Immature natural killer cell (primary cell): ENCODE measurements around the gene EPYC. TPM values are rescaled to one million over a fixed set of nuclear protein-coding genes. Genes with fewer than 3 reads are reported as not detected.

ENCODE experiments used
- DNase-seq, 3 donors: peaks; one replicate each; pipeline ENCODE4 v3.0.0; 2022; ENCODE audit warnings: mixed read lengths in 1 of 3
- H3K27ac Mint-ChIP-seq, 6 donors: one replicate each; pipeline ENCODE4 v1.8.0; 2020; ENCODE audit warnings: mixed read lengths in 6 of 6, mild to moderate bottlenecking in 5 of 6, inconsistent platforms in 4 of 6, moderate library complexity in 3 of 6
- H3K27me3 Mint-ChIP-seq, 3 donors: one replicate each; pipeline ENCODE4 v1.8.0; 2020 to 2021; ENCODE audit warnings: low read depth in 3 of 3, mild to moderate bottlenecking in 3 of 3, mixed read lengths in 3 of 3, moderate library complexity in 3 of 3, inconsistent platforms in 1 of 3
- H3K36me3 Mint-ChIP-seq, 3 donors: one replicate each; pipeline ENCODE4 v1.8.0; 2020; ENCODE audit warnings: mixed read lengths in 3 of 3, inconsistent platforms in 2 of 3, mild to moderate bottlenecking in 2 of 3
- H3K4me1 Mint-ChIP-seq, 2 donors: one replicate each; pipeline ENCODE4 v1.8.0; 2020; ENCODE audit warnings: inconsistent platforms in 2 of 2, mild to moderate bottlenecking in 2 of 2, mixed read lengths in 2 of 2, moderate library complexity in 1 of 2
- H3K4me3 Mint-ChIP-seq, 5 donors: one replicate each; pipeline ENCODE4 v1.8.0; 2020; ENCODE audit warnings: mild to moderate bottlenecking in 5 of 5, mixed read lengths in 5 of 5, inconsistent platforms in 3 of 5, moderate library complexity in 3 of 5
- H3K9me3 Mint-ChIP-seq, 6 donors: one replicate each; pipeline ENCODE4 v1.8.0; 2020; ENCODE audit warnings: mild to moderate bottlenecking in 6 of 6, mixed read lengths in 6 of 6, inconsistent platforms in 4 of 6, moderate library complexity in 3 of 6
- polyA plus RNA-seq, 3 donors: library from polyadenylated mRNA; unstranded; fragments of 300-500 nt; fragmentation: Illumina TruSeq; gene quantifications; one replicate each; pipeline ENCODE4 v1.2.3, GENCODE V29; 2021

The EPYC gene
- polyA plus RNA-seq, 3 donors from 2014 or later, result not detected

GRCh38 chr12:90982170-90982569 lies 22.6 kb downstream of the EPYC start:
- Mint-ChIP-seq H3K4me3 (no peak overlapping the region), H3K9me3 (no peaks in the 10 kb centered on the region), H3K4me1 (no peaks in the 10 kb centered on the region), H3K27ac (no peak overlapping the region), H3K27me3 (peaks cover 0 to 3% (median 2%) of the 10 kb centered on the region in 3 donors), H3K36me3 (no peaks in the 10 kb centered on the region)
- DNase-seq, result no peak

DNA sequence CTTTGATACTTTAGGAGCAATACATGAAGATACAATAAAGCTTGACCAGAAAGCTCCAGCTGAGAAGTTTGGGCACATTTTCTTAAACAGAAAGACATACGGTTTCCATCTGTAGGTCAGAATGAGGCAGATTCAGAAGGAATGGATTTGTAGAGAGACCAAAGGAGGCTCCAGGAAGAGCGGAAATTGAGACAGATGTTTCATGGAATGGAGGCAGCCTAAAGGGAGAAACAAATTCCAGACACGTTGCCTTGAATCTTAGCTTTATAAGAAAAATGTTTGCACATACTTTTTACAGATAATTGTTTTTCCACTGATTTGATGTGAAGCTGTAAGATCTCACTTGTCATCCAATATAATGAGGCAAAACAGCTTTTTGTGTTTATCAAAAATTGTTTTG lies 24.8 kb downstream of the EPYC start:
- Mint-ChIP-seq H3K4me3 (no peak overlapping the region), H3K27ac (no peak overlapping the region), H3K36me3 (no peaks in the 10 kb centered on the region), H3K9me3 (no peaks in the 10 kb centered on the region), H3K27me3 (peaks cover 0 to 3% (median 2%) of the 10 kb centered on the region in 3 donors), H3K4me1 (no peaks in the 10 kb centered on the region)
- DNase-seq, result no peak

DNA sequence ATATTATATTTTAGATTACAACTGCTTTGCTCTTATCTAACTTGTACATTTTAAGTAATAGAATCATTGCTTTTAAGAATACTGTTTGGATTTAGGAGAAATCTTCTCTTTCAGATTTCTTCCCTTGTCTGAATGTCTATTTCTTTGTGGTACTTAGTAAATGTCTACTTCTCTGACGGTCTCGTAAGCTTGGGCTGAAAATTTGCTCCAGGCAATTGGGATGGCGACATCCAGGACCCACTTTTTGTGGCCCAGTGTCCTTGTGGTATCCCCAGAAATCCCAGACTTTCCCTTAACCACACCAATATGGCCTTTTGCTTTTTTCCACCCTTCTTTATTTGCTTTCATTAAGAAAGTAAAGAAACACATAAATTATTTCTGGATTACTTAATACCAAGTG lies 25.8 kb downstream of the EPYC start:
- Mint-ChIP-seq H3K4me1 (no peaks in the 10 kb centered on the region), H3K27me3 (peaks cover 0 to under 1% (median 0%) of the 10 kb centered on the region in 3 donors), H3K27ac (no peak overlapping the region), H3K4me3 (no peak overlapping the region), H3K36me3 (no peaks in the 10 kb centered on the region), H3K9me3 (no peaks in the 10 kb centered on the region)
- no peak for DNase-seq

- H3K4me1 Mint-ChIP-seq, result no peaks in the 10 kb centered on the region
- H3K36me3 Mint-ChIP-seq, result no peaks in the 10 kb centered on the region
- no peak overlapping the region for H3K4me3 Mint-ChIP-seq
- no peak overlapping the region for H3K27ac Mint-ChIP-seq
- no peak for DNase-seq
- H3K27me3 Mint-ChIP-seq, result no peaks in the 10 kb centered on the region
- no peaks in the 10 kb centered on the region for H3K9me3 Mint-ChIP-seq
Observed at GRCh38 chr12:90978117-90978770, 26.5 kb downstream of the EPYC start.

GRCh38 chr12:90977224-90977623 lies 27.5 kb downstream of the EPYC start:
- Mint-ChIP-seq H3K27ac (no peak overlapping the region), H3K36me3 (no peaks in the 10 kb centered on the region), H3K4me1 (no peaks in the 10 kb centered on the region), H3K4me3 (no peak overlapping the region), H3K27me3 (no peaks in the 10 kb centered on the region), H3K9me3 (no peaks in the 10 kb centered on the region)
- DNase-seq, result no peak

GRCh38 chr12:90974286-90974685 lies 30.5 kb downstream of the EPYC start:
- no peaks in the 10 kb centered on the region for H3K9me3 Mint-ChIP-seq
- peaks cover 0 to 6% (median 2%) of the 10 kb centered on the region in 3 donors for H3K27me3 Mint-ChIP-seq
- no peak for DNase-seq
- no peak overlapping the region for H3K4me3 Mint-ChIP-seq
- H3K4me1 Mint-ChIP-seq, result no peaks in the 10 kb centered on the region
- no peaks in the 10 kb centered on the region for H3K36me3 Mint-ChIP-seq
- no peak overlapping the region for H3K27ac Mint-ChIP-seq

GRCh38 chr12:90972226-90972625 lies 32.5 kb downstream of the EPYC start:
- H3K27me3 Mint-ChIP-seq, result peaks cover 0 to 8% (median 2%) of the 10 kb centered on the region in 3 donors
- H3K4me1 Mint-ChIP-seq, result no peaks in the 10 kb centered on the region
- no peak overlapping the region for H3K27ac Mint-ChIP-seq
- no peak overlapping the region for H3K4me3 Mint-ChIP-seq
- no peak for DNase-seq
- no peaks in the 10 kb centered on the region for H3K9me3 Mint-ChIP-seq
- H3K36me3 Mint-ChIP-seq, result no peaks in the 10 kb centered on the region

DNA sequence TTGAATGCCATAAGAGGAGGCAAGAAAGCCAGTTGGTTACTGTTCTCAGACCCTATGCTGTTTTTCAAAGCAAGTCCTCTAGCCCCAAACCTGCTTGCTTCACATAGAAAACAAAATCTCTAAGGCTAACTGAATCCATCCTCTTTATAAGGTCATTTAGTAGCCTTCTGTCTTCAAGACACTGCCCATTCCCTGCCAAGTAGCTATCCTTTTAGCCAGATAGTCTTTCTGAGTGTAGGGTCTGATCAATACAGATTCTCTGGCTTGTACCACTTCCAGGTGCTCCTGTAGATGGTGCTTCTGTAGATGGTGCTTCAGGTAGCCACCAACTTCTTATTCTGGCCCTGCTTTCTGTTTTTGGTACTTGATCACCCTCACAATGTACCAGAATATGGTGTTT lies 33.9 kb downstream of the EPYC start:
- no peaks in the 10 kb centered on the region for H3K4me1 Mint-ChIP-seq
- H3K9me3 Mint-ChIP-seq, result no peaks in the 10 kb centered on the region
- no peaks in the 10 kb centered on the region for H3K36me3 Mint-ChIP-seq
- H3K27ac Mint-ChIP-seq, result no peak overlapping the region
- no peak for DNase-seq
- no peak overlapping the region for H3K4me3 Mint-ChIP-seq
- H3K27me3 Mint-ChIP-seq, result peaks cover 0 to 8% (median 2%) of the 10 kb centered on the region in 3 donors

DNA sequence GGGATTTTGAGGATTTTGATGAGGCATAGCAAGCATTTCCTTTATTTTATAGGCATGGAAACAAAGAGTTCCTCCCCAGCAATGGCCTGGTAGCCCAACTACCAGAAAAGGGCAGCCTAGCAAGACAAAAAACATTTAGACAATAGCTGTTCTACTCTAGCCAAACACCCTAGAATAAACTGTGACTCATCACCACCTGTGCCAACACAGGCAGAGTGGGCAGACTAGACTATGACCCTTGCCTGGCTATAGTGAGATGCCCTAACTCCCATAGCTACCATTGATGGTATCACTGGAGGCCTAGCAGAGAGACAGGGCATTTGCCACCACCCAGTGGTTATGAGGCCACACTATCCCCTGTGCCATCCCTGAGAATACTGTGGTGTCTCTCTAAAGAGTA lies 34.3 kb downstream of the EPYC start:
- H3K4me1 Mint-ChIP-seq, result no peaks in the 10 kb centered on the region
- no peaks in the 10 kb centered on the region for H3K36me3 Mint-ChIP-seq
- no peak for DNase-seq

GRCh38 chr12:90969851-90970250 lies 34.9 kb downstream of the EPYC start:
- Mint-ChIP-seq H3K27ac (no peak overlapping the region), H3K36me3 (no peaks in the 10 kb centered on the region), H3K4me1 (no peaks in the 10 kb centered on the region), H3K9me3 (no peaks in the 10 kb centered on the region), H3K4me3 (no peak overlapping the region), H3K27me3 (peaks cover 0 to 8% (median 2%) of the 10 kb centered on the region in 3 donors)
- DNase-seq, result no peak

More for the DNA sequence above, 34.3 kb downstream of the EPYC start:
- Mint-ChIP-seq H3K9me3 (no peaks in the 10 kb centered on the region), H3K27ac (no peak overlapping the region), H3K27me3 (peaks cover 0 to 8% (median 2%) of the 10 kb centered on the region in 3 donors), H3K4me3 (no peak overlapping the region)

DNA sequence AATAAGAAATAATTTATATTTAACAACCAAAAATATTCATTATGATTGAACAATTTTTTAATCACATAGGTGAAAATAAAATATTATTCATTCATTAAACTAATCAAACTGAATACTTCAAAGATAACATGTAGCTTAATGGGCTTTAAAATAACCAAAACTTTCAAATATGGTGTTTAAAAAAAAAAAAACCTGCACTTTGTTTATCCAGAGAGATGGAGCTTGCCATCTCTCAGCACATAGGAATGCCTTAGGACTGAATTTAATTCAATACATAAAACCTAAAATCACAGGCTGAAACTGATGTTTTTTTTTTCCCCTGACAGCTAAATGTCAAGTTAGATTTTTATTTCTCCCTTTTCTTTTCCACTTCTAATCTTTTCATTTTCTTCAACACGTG lies 35.4 kb downstream of the EPYC start:
- H3K4me3 Mint-ChIP-seq, result no peak overlapping the region
- H3K9me3 Mint-ChIP-seq, result no peaks in the 10 kb centered on the region
- peaks cover 0 to 8% (median 5%) of the 10 kb centered on the region in 3 donors for H3K27me3 Mint-ChIP-seq
- DNase-seq, result no peak
- H3K27ac Mint-ChIP-seq, result no peak overlapping the region
- no peaks in the 10 kb centered on the region for H3K4me1 Mint-ChIP-seq
- H3K36me3 Mint-ChIP-seq, result no peaks in the 10 kb centered on the region

DNA sequence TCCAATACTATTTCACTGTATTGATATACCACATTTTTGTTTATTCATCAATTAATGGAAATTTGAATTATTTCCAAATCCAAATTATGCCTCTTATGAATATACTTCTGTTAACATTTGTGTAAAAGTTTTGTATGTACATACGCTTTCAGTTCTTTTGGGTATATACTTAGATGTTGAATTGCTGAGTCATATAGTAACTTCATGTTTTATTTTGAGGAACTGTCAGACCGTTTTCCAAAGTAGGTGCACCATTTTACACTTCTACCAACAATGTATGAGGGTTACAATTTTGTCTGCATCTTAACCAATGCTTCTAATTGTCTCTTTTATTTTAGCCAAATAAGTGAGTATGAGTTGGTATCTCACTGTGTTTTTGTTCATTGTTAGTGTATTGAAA lies 39.6 kb downstream of the EPYC start:
- H3K4me1 Mint-ChIP-seq, result no peaks in the 10 kb centered on the region
- no peak for DNase-seq
- H3K27me3 Mint-ChIP-seq, result peaks cover 0 to 8% (median 5%) of the 10 kb centered on the region in 3 donors
- no peak overlapping the region for H3K27ac Mint-ChIP-seq
- H3K36me3 Mint-ChIP-seq, result no peaks in the 10 kb centered on the region
- H3K9me3 Mint-ChIP-seq, result no peaks in the 10 kb centered on the region
- H3K4me3 Mint-ChIP-seq, result no peak overlapping the region

DNA sequence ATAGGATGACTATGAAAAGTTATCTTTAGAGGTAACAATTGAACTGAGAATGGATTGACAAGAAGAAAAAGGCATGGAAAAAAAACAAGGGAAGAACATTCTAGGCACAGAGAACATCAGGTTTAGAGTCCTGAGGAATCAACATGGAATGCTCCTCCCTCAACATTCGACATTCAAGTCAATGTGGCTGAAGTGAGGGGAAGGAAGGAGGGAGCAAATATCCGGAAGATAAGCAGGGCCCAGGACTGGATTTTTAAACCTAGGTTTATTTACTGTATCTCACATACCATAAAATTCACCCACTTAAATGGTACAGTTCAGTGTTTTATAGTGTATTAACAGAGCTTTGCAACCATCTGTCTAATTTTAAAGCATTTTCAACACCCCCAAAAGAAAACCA lies 40.2 kb downstream of the EPYC start:
- Mint-ChIP-seq H3K27me3 (peaks cover 0 to 4% (median 3%) of the 10 kb centered on the region in 3 donors), H3K27ac (no peak overlapping the region), H3K4me3 (no peak overlapping the region), H3K4me1 (no peaks in the 10 kb centered on the region), H3K36me3 (no peaks in the 10 kb centered on the region), H3K9me3 (no peaks in the 10 kb centered on the region)
- DNase-seq, result no peak

- Mint-ChIP-seq H3K27me3 (peaks cover 0 to 3% (median 2%) of the 10 kb centered on the region in 3 donors), H3K36me3 (no peaks in the 10 kb centered on the region), H3K4me3 (no peak overlapping the region), H3K27ac (no peak overlapping the region), H3K4me1 (no peaks in the 10 kb centered on the region), H3K9me3 (no peaks in the 10 kb centered on the region)
- no peak for DNase-seq
Observed at GRCh38 chr12:90963946-90964345, 40.8 kb downstream of the EPYC start.

DNA sequence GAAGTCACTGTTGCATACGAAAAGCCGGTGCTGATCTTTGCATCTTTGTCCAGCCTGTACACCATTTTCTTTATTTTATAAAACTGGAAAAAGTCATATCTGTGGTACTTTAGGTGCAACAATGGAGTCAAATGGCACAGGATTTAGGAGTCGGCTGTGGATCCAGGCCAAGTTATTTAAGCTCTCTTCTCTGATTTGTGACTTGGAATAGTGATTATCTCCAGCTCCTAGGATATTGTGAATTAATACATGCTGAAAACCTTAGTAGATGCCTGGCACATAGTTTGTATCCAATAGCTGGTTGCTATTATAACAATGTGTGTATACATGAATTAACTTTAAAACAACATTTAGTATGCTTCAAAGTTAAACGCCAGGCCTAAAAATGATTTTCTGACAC lies 43.6 kb downstream of the EPYC start:
- no peaks in the 10 kb centered on the region for H3K4me1 Mint-ChIP-seq
- H3K27ac Mint-ChIP-seq, result no peak overlapping the region

More for the DNA sequence above, 43.6 kb downstream of the EPYC start:
- DNase-seq, result no peak
- peaks cover 0 to 3% (median 0%) of the 10 kb centered on the region in 3 donors for H3K27me3 Mint-ChIP-seq
- no peak overlapping the region for H3K4me3 Mint-ChIP-seq
- no peaks in the 10 kb centered on the region for H3K36me3 Mint-ChIP-seq
- H3K9me3 Mint-ChIP-seq, result no peaks in the 10 kb centered on the region
